HG02970 (cell line): ENCODE data around the gene ZBTB45.

ENCODE experiments used
- ATAC-seq: cut with Tn5 transposase; IDR thresholded peaks from one replicate; pipeline ENCODE4 v1.9.1; 2021; ENCODE audit warnings: mild to moderate bottlenecking, moderate library complexity, moderate number of reproducible peaks; ENCODE audit not compliant: unreplicated experiment, low FRiP score

Gene ZBTB45

GRCh38 chr19:58555369-58555885 is 35.8 kb upstream of the ZBTB45 start:
- no peak for ATAC-seq

GRCh38 chr19:58554494-58555368 is 35.1 kb upstream of the ZBTB45 start, which contains the start of gene CHMP2A:
CHMP2A (minus strand) TSS chr19:58555105; CDS start chr19:58554212, 893 bp downstream.
- no peak for ATAC-seq

GRCh38 chr19:58553799-58554493 is 34.3 kb upstream of the ZBTB45 start:
- no peak for ATAC-seq

- ATAC-seq, result no peak
Measured at GRCh38 chr19:58552655-58553054, 33.0 kb upstream of the ZBTB45 start.

GRCh38 chr19:58551577-58552471 is 32.2 kb upstream of the ZBTB45 start:
- no peak for ATAC-seq

GRCh38 chr19:58551123-58551497 is 31.5 kb upstream of the ZBTB45 start:
- ATAC-seq, result no peak

- ATAC-seq, result no peak
Measured at GRCh38 chr19:58550362-58551122, 30.9 kb upstream of the ZBTB45 start.

GRCh38 chr19:58549664-58550361 is 30.2 kb upstream of the ZBTB45 start:
- ATAC-seq, result no peak

- ATAC-seq, result no peak
Measured at GRCh38 chr19:58548859-58549663, 29.5 kb upstream of the ZBTB45 start.

- no peak for ATAC-seq
Measured at GRCh38 chr19:58547323-58548312, 28.0 kb upstream of the ZBTB45 start.

- no peak for ATAC-seq
Measured at GRCh38 chr19:58546019-58546530, 26.5 kb upstream of the ZBTB45 start.

GRCh38 chr19:58545286-58546018 is 25.8 kb upstream of the ZBTB45 start:
- no peak for ATAC-seq

GRCh38 chr19:58544591-58545285 is 25.1 kb upstream of the ZBTB45 start:
- ATAC-seq, result peak; percentile 50

GRCh38 chr19:58543826-58544590 is 24.4 kb upstream of the ZBTB45 start, which contains the start of gene TRIM28:
TRIM28 (plus strand) TSS chr19:58544064; CDS start chr19:58544758, 694 bp downstream.
- ATAC-seq, result peak; percentile 87
